Immature natural killer cell (primary cell): ENCODE data around the gene KIAA1210. TPM values are rescaled to one million over a fixed set of nuclear protein-coding genes. Genes with fewer than 3 reads are reported as not detected.
A peak's percentile ranks its signal among the peaks of the same experiment; 100 is the strongest.

ENCODE experiments used
- DNase-seq, 3 donors: peaks; one replicate each; pipeline ENCODE4 v3.0.0; 2022; ENCODE audit warnings: mixed read lengths in 1 of 3
- H3K27ac Mint-ChIP-seq, 6 donors: one replicate each; pipeline ENCODE4 v1.8.0; 2020; ENCODE audit warnings: mixed read lengths in 6 of 6, mild to moderate bottlenecking in 5 of 6, inconsistent platforms in 4 of 6, moderate library complexity in 3 of 6
- H3K27me3 Mint-ChIP-seq, 3 donors: one replicate each; pipeline ENCODE4 v1.8.0; 2020 to 2021; ENCODE audit warnings: low read depth in 3 of 3, mild to moderate bottlenecking in 3 of 3, mixed read lengths in 3 of 3, moderate library complexity in 3 of 3, inconsistent platforms in 1 of 3
- H3K36me3 Mint-ChIP-seq, 3 donors: one replicate each; pipeline ENCODE4 v1.8.0; 2020; ENCODE audit warnings: mixed read lengths in 3 of 3, inconsistent platforms in 2 of 3, mild to moderate bottlenecking in 2 of 3
- H3K4me1 Mint-ChIP-seq, 2 donors: one replicate each; pipeline ENCODE4 v1.8.0; 2020; ENCODE audit warnings: inconsistent platforms in 2 of 2, mild to moderate bottlenecking in 2 of 2, mixed read lengths in 2 of 2, moderate library complexity in 1 of 2
- H3K4me3 Mint-ChIP-seq, 5 donors: one replicate each; pipeline ENCODE4 v1.8.0; 2020; ENCODE audit warnings: mild to moderate bottlenecking in 5 of 5, mixed read lengths in 5 of 5, inconsistent platforms in 3 of 5, moderate library complexity in 3 of 5
- H3K9me3 Mint-ChIP-seq, 6 donors: one replicate each; pipeline ENCODE4 v1.8.0; 2020; ENCODE audit warnings: mild to moderate bottlenecking in 6 of 6, mixed read lengths in 6 of 6, inconsistent platforms in 4 of 6, moderate library complexity in 3 of 6
- polyA plus RNA-seq, 3 donors: library from polyadenylated mRNA; unstranded; fragments of 300-500 nt; fragmentation: Illumina TruSeq; gene quantifications; one replicate each; pipeline ENCODE4 v1.2.3, GENCODE V29; 2021

Gene KIAA1210
- polyA plus RNA-seq, 3 donors from 2014 or later: not detected

GRCh38 chrX:119075270-119076025 lies 52.2 kb downstream of the KIAA1210 start:
- no peaks in the 10 kb centered on the region for H3K36me3 Mint-ChIP-seq
- H3K27me3 Mint-ChIP-seq: peaks cover 2 to 10% (median 2%) of the 10 kb centered on the region in 3 donors
- H3K4me1 Mint-ChIP-seq: no peaks in the 10 kb centered on the region
- no peak for DNase-seq
- no peak overlapping the region for H3K27ac Mint-ChIP-seq
- peaks cover 0 to 4% (median 0%) of the 10 kb centered on the region in 6 donors for H3K9me3 Mint-ChIP-seq
- no peak overlapping the region for H3K4me3 Mint-ChIP-seq

- Mint-ChIP-seq H3K36me3 (no peaks in the 10 kb centered on the region), H3K4me1 (no peaks in the 10 kb centered on the region), H3K27ac (no peak overlapping the region), H3K27me3 (peaks cover 2 to 6% (median 2%) of the 10 kb centered on the region in 3 donors), H3K4me3 (no peak overlapping the region), H3K9me3 (peaks cover 0 to 4% (median 0%) of the 10 kb centered on the region in 6 donors)
- DNase-seq: no peak
Observed at GRCh38 chrX:119073911-119074310, 53.7 kb downstream of the KIAA1210 start.

GRCh38 chrX:119073200-119073905 lies 54.3 kb downstream of the KIAA1210 start:
- no peak for DNase-seq

GRCh38 chrX:119072744-119073143 lies 54.9 kb downstream of the KIAA1210 start, which contains the start of gene CT47C1:
Gene CT47C1, plus strand, starts transcription at chrX:119072993. Its CDS starts 233 bp downstream, at chrX:119073226.
- no peaks in the 10 kb centered on the region for H3K4me1 Mint-ChIP-seq
- H3K36me3 Mint-ChIP-seq: no peaks in the 10 kb centered on the region
- DNase-seq: no peak
- H3K9me3 Mint-ChIP-seq: peaks cover 0 to 4% (median 0%) of the 10 kb centered on the region in 6 donors
- no peak within 1 kb of the TSS for H3K27ac Mint-ChIP-seq
- no peak within 1 kb of the TSS for H3K4me3 Mint-ChIP-seq
- H3K27me3 Mint-ChIP-seq: peaks cover 2% of the 10 kb centered on the region in 3 donors

More at GRCh38 chrX:119073200-119073905, 54.3 kb downstream of the KIAA1210 start:
- peaks cover 2 to 6% (median 2%) of the 10 kb centered on the region in 3 donors for H3K27me3 Mint-ChIP-seq
- no peaks in the 10 kb centered on the region for H3K4me1 Mint-ChIP-seq
- H3K9me3 Mint-ChIP-seq: peaks cover 0 to 4% (median 0%) of the 10 kb centered on the region in 6 donors
- no peak overlapping the region for H3K27ac Mint-ChIP-seq
- H3K36me3 Mint-ChIP-seq: no peaks in the 10 kb centered on the region
- no peak overlapping the region for H3K4me3 Mint-ChIP-seq

GRCh38 chrX:119071381-119071780 lies 56.2 kb downstream of the KIAA1210 start:
- peaks cover 0 to 4% (median 0%) of the 10 kb centered on the region in 6 donors for H3K9me3 Mint-ChIP-seq
- no peaks in the 10 kb centered on the region for H3K4me1 Mint-ChIP-seq
- peaks cover 2% of the 10 kb centered on the region in 3 donors for H3K27me3 Mint-ChIP-seq
- H3K27ac Mint-ChIP-seq: no peak overlapping the region
- no peak overlapping the region for H3K4me3 Mint-ChIP-seq
- no peaks in the 10 kb centered on the region for H3K36me3 Mint-ChIP-seq
- DNase-seq: no peak

GRCh38 chrX:119069762-119070161 lies 57.9 kb downstream of the KIAA1210 start:
- Mint-ChIP-seq H3K36me3 (no peaks in the 10 kb centered on the region), H3K27me3 (peaks cover 2% of the 10 kb centered on the region in 3 donors), H3K27ac (no peak overlapping the region), H3K4me1 (no peaks in the 10 kb centered on the region), H3K4me3 (no peak overlapping the region), H3K9me3 (peaks cover 0 to 3% (median 0%) of the 10 kb centered on the region in 6 donors)
- DNase-seq: no peak

GRCh38 chrX:119069128-119069527 lies 58.5 kb downstream of the KIAA1210 start:
- Mint-ChIP-seq H3K4me3 (no peak overlapping the region), H3K4me1 (no peaks in the 10 kb centered on the region), H3K9me3 (no peaks in the 10 kb centered on the region), H3K27ac (no peak overlapping the region), H3K27me3 (peaks cover 0 to 2% (median 2%) of the 10 kb centered on the region in 3 donors), H3K36me3 (no peaks in the 10 kb centered on the region)
- DNase-seq: no peak

- H3K4me1 Mint-ChIP-seq: no peaks in the 10 kb centered on the region
- H3K36me3 Mint-ChIP-seq: no peaks in the 10 kb centered on the region
- no peaks in the 10 kb centered on the region for H3K9me3 Mint-ChIP-seq
- H3K4me3 Mint-ChIP-seq: no peak overlapping the region
- H3K27me3 Mint-ChIP-seq: peaks cover 0 to 2% (median 2%) of the 10 kb centered on the region in 3 donors
- peak in 2 of 3 donors; percentile 2 to 10 for DNase-seq
- H3K27ac Mint-ChIP-seq: no peak overlapping the region
Observed at GRCh38 chrX:119067023-119067739, 60.4 kb downstream of the KIAA1210 start.

- Mint-ChIP-seq H3K9me3 (no peaks in the 10 kb centered on the region), H3K4me1 (no peaks in the 10 kb centered on the region), H3K27me3 (peaks cover 0 to 4% (median 2%) of the 10 kb centered on the region in 3 donors), H3K36me3 (no peaks in the 10 kb centered on the region), H3K27ac (no peak overlapping the region), H3K4me3 (no peak overlapping the region)
- no peak for DNase-seq
Observed at GRCh38 chrX:119063428-119063827, 64.2 kb downstream of the KIAA1210 start.

GRCh38 chrX:119062750-119063374 lies 64.8 kb downstream of the KIAA1210 start:
- peaks cover 0 to 4% (median 2%) of the 10 kb centered on the region in 3 donors for H3K27me3 Mint-ChIP-seq

GRCh38 chrX:119055687-119056086 lies 71.9 kb downstream of the KIAA1210 start:
- no peak overlapping the region for H3K27ac Mint-ChIP-seq
- peaks cover 0 to 8% (median 7%) of the 10 kb centered on the region in 3 donors for H3K27me3 Mint-ChIP-seq
- no peak overlapping the region for H3K4me3 Mint-ChIP-seq
- H3K4me1 Mint-ChIP-seq: no peaks in the 10 kb centered on the region
- H3K9me3 Mint-ChIP-seq: no peaks in the 10 kb centered on the region
- no peaks in the 10 kb centered on the region for H3K36me3 Mint-ChIP-seq
- no peak for DNase-seq

More at GRCh38 chrX:119062750-119063374, 64.8 kb downstream of the KIAA1210 start:
- DNase-seq: no peak
- Mint-ChIP-seq H3K4me1 (no peaks in the 10 kb centered on the region), H3K27ac (no peak overlapping the region), H3K36me3 (no peaks in the 10 kb centered on the region), H3K4me3 (no peak overlapping the region), H3K9me3 (no peaks in the 10 kb centered on the region)

- no peaks in the 10 kb centered on the region for H3K4me1 Mint-ChIP-seq
- peaks cover 4 to 7% (median 5%) of the 10 kb centered on the region in 3 donors for H3K27me3 Mint-ChIP-seq
- H3K9me3 Mint-ChIP-seq: no peaks in the 10 kb centered on the region
- H3K4me3 Mint-ChIP-seq: no peak overlapping the region
- H3K36me3 Mint-ChIP-seq: no peaks in the 10 kb centered on the region
- DNase-seq: no peak
- H3K27ac Mint-ChIP-seq: no peak overlapping the region
Observed at GRCh38 chrX:119045884-119046283, 81.7 kb downstream of the KIAA1210 start.

- Mint-ChIP-seq H3K27me3 (peaks cover 0 to 11% (median 5%) of the 10 kb centered on the region in 3 donors), H3K27ac (no peak overlapping the region), H3K4me1 (no peaks in the 10 kb centered on the region), H3K4me3 (no peak overlapping the region), H3K9me3 (no peaks in the 10 kb centered on the region), H3K36me3 (no peaks in the 10 kb centered on the region)
- no peak for DNase-seq
Observed at GRCh38 chrX:119042996-119043395, 84.6 kb downstream of the KIAA1210 start.
